Endothelial cell of umbilical vein (primary cell): Measurements from ENCODE around the gene FAAP100. TPM values are rescaled to one million over a fixed set of nuclear protein-coding genes. Genes with fewer than 3 reads are reported as not detected.

Experiments
- BruUV-seq: library from RNA; stranded (reverse); fragments of 400-500 nt; replicated peaks from 2 replicates; lab custom pipeline; 2021; lab: Mats Ljungman, UMichigan
- CTCF ChIA-PET: fragments of 300-600, 350-600 bp; sonication (Branson Sonifier 250); formaldehyde crosslinking; loops from one replicate; lab custom pipeline; 2021; ENCODE audit warnings: antibody characterized with exemption, inconsistent platforms; lab: Charles Lee
- POLR2A ChIA-PET: fragments of 300-600, 350-600 bp; sonication (Branson Sonifier 250); formaldehyde crosslinking; loops from one replicate; lab custom pipeline; 2021; ENCODE audit warnings: antibody characterized with exemption, inconsistent platforms; lab: Charles Lee
- DNase-seq: peaks from one replicate; pipeline ENCODE4 v3.0.0-alpha.2; 2011; ENCODE audit warnings: low read depth, low spot score
- FAIRE-seq: peaks from 2 replicates; lab custom pipeline; 2011; peaks lifted over from hg19 to GRCh38; lab: Jason Lieb, UNC
- H2AFZ ChIP-seq: 2 replicates; pipeline ENCODE4 v1.6.0; 2012; ENCODE audit warnings: low read depth, low read length, control low read depth, inconsistent platforms
- H3K27ac ChIP-seq: 2 replicates; pipeline ENCODE4 v1.5.1; 2011; ENCODE audit warnings: low read depth, mild to moderate bottlenecking, control low read depth, low read length, moderate library complexity; ENCODE audit not compliant: insufficient read depth
- H3K27me3 ChIP-seq, 2 experiments: 2 replicates each; pipeline versions ENCODE4 v1.6.0 to v1.6.1; 2011; ENCODE audit warnings: low read length in 2 of 2, mixed read lengths in 1 of 2; ENCODE audit not compliant: control insufficient read depth in 2 of 2, insufficient read depth in 2 of 2
- H3K36me3 ChIP-seq, 2 experiments: 2 replicates in 1 of 2; 3 replicates in 1 of 2; pipeline ENCODE4 v1.5.1; 2011; ENCODE audit warnings: low read length in 2 of 2, mild to moderate bottlenecking in 1 of 2, moderate library complexity in 1 of 2; ENCODE audit not compliant: control insufficient read depth in 2 of 2, insufficient read depth in 2 of 2; ENCODE audit errors: extremely low read depth in 1 of 2
- H3K4me1 ChIP-seq: 3 replicates; pipeline ENCODE4 v1.5.1; 2011; ENCODE audit warnings: mild to moderate bottlenecking, low read length; ENCODE audit not compliant: control insufficient read depth, insufficient read depth; ENCODE audit errors: extremely low read depth
- H3K4me2 ChIP-seq: 2 replicates; pipeline ENCODE4 v1.6.1; 2011; ENCODE audit warnings: low read length, control low read depth, mixed read lengths; ENCODE audit not compliant: insufficient read depth
- H3K4me3 ChIP-seq, 3 experiments: fragments of 200-600 bp in 1 of 3; sonication (generic), shearing (Covaris generic) in 1 of 3; replicated peaks in 1 of 3; 2 replicates each; pipeline ENCODE4 v1.5.1; 2011 to 2016; ENCODE audit warnings: control low read depth in 3 of 3, low read length in 3 of 3, mild to moderate bottlenecking in 2 of 3, inconsistent platforms in 1 of 3, low read depth in 1 of 3, moderate library complexity in 1 of 3; ENCODE audit not compliant: insufficient read depth in 1 of 3
- H3K79me2 ChIP-seq: 2 replicates; pipeline ENCODE4 v1.6.0; 2012; ENCODE audit warnings: low read length, inconsistent platforms; ENCODE audit not compliant: control insufficient read depth, insufficient read depth
- H3K9ac ChIP-seq: replicated peaks from 2 replicates; pipeline ENCODE3; 2011; ENCODE audit warnings: low read length, control low read depth; ENCODE audit not compliant: insufficient read depth; ENCODE audit errors: extremely low read depth
- H3K9me1 ChIP-seq: replicated peaks from 3 replicates; pipeline ENCODE4 v1.6.0; 2011; ENCODE audit warnings: mild to moderate bottlenecking, low read length; ENCODE audit not compliant: control insufficient read depth, insufficient read depth; ENCODE audit errors: extremely low read depth
- H3K9me3 ChIP-seq: replicated peaks from 2 replicates; pipeline ENCODE4 v1.5.1; 2012; ENCODE audit warnings: low read length, inconsistent platforms; ENCODE audit not compliant: control insufficient read depth, insufficient read depth
- H4K20me1 ChIP-seq: replicated peaks from 2 replicates; pipeline ENCODE3; 2011; ENCODE audit warnings: mild to moderate bottlenecking, low read length; ENCODE audit not compliant: control insufficient read depth, insufficient read depth; ENCODE audit errors: extremely low read depth
- CTCF ChIP-seq, 2 donors: IDR thresholded peaks; 1 replicate in 1 of 2; 2 replicates in 1 of 2; pipeline ENCODE4 v1.5.1; 2011; ENCODE audit warnings: low read length in 2 of 2, mild to moderate bottlenecking in 2 of 2, moderate library complexity in 2 of 2, control low read depth in 1 of 2, inconsistent platforms in 1 of 2, low read depth in 1 of 2; ENCODE audit not compliant: insufficient read depth in 1 of 2; ENCODE audit errors: extremely low read depth in 1 of 2
- EZH2 ChIP-seq: IDR thresholded peaks from 2 replicates; pipeline ENCODE4 v1.6.1; 2012; ENCODE audit warnings: borderline replicate concordance, low read depth, mild to moderate bottlenecking, moderate library complexity, low read length, inconsistent platforms; ENCODE audit not compliant: severe bottlenecking
- FOS ChIP-seq: IDR thresholded peaks from 2 replicates; pipeline ENCODE4 v1.6.1; 2011; ENCODE audit warnings: mild to moderate bottlenecking, low read length, moderate library complexity, borderline replicate concordance; ENCODE audit not compliant: insufficient read depth
- GATA2 ChIP-seq: IDR thresholded peaks from 2 replicates; pipeline ENCODE4 v1.7.0; 2011; ENCODE audit warnings: low read depth, mild to moderate bottlenecking, moderate library complexity, mixed read lengths, low read length; ENCODE audit not compliant: insufficient read length, insufficient read depth
- JUN ChIP-seq: IDR thresholded peaks from 2 replicates; pipeline ENCODE4 v1.6.1; 2011; ENCODE audit warnings: borderline replicate concordance, low read depth; ENCODE audit not compliant: insufficient read length, insufficient read depth
- MYC ChIP-seq: IDR thresholded peaks from one replicate; pipeline ENCODE4 v1.6.1; 2011; ENCODE audit warnings: mild to moderate bottlenecking, low read depth, low read length
- POLR2A ChIP-seq: IDR thresholded peaks from 2 replicates; pipeline ENCODE4 v1.6.1; 2012; ENCODE audit warnings: low read depth, mild to moderate bottlenecking, control low read depth, low read length
- POLR2AphosphoS5 ChIP-seq: IDR thresholded peaks from 2 replicates; pipeline ENCODE4 v1.6.1; 2012; ENCODE audit warnings: low read depth, mild to moderate bottlenecking, control low read depth, low read length, moderate library complexity; ENCODE audit not compliant: insufficient read depth
- dilution Hi-C: fragments of 300-500 bp; cut with MboI; formaldehyde crosslinking; loops from one replicate; pipeline ENCODE4 v1.15.0; 2019; ENCODE audit warnings: low sequenced_read_pairs; ENCODE audit not compliant: extremely low pct_ligation_motif_present
- intact Hi-C: fragments of 100-400 bp; cut with micrococcal nuclease; formaldehyde crosslinking; loops from one replicate; pipeline ENCODE4 v1.10.0; 2022
- polyA plus RNA-seq, 4 experiments: library from polyadenylated mRNA; depleted of rRNA in 3 of 4; stranded (reverse) in 3 of 4; unstranded in 1 of 4; fragments of >200 nt; gene quantifications; 2 replicates each; pipeline versions ENCODE4 v1.2.1 to v1.2.3, GENCODE V29; 2011 to 2012; ENCODE audit warnings: missing spikeins in 1 of 4
- total RNA-seq: library from RNA; stranded (reverse); gene quantifications from 2 replicates; pipeline ENCODE4 v1.2.3, GENCODE V29; 2021
- TF ChIP-seq, protein P1 (sequence below): IDR thresholded peaks from 2 replicates; pipeline ENCODE4 v1.6.1; 2011; ENCODE audit not compliant: insufficient read depth, insufficient read length

Gene FAAP100
- total and polyA plus RNA-seq, 2 donors (not counting 3 experiments of a cell fraction or from before 2014, with no cell fraction given): 35.4 to 54.3 TPM

DNA sequence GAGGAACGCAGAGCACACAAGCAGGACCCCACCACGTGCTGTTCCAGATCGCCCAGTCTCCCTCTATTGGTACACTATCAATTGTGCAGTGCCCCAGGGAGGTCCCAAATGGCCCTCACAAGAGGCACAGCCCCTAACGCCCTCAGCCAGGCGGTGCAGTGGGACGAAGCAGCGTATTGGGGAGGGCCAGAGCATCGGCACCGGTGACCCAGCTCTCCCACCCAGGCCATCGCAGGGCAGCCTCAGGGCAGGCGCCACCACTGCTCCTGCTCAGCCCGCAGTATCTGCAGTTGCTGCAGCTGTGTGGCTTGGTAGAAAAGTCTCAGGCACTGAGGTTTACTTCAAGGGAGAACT is 5.9 kb upstream of the FAAP100 start:
- no peak overlapping the region for H3K9ac ChIP-seq
- peaks cover 47% of the 10 kb centered on the region for H3K4me1 ChIP-seq

More for the DNA sequence above, 5.9 kb upstream of the FAAP100 start:
- TF ChIP-seq FOS: no peak
- no peak for TF ChIP-seq POLR2AphosphoS5
- TF ChIP-seq, protein P1, sequence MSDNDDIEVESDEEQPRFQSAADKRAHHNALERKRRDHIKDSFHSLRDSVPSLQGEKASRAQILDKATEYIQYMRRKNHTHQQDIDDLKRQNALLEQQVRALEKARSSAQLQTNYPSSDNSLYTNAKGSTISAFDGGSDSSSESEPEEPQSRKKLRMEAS: no peak
- TF ChIP-seq EZH2: no peak
- TF ChIP-seq CTCF (IDR thresholded peaks at IDR 0.05; ENCODE audit: extremely low read depth in 1 of 2, insufficient read depth in 1 of 2, low read depth in 1 of 2, low read length in 2 of 2): no peak
- no peak for TF ChIP-seq GATA2
- TF ChIP-seq JUN: no peak
- no peak for TF ChIP-seq MYC
- TF ChIP-seq POLR2A: no peak
- Histone ChIP-seq H2AFZ (no peak overlapping the region), H3K79me2 (peaks cover 1% of the 10 kb centered on the region), H3K4me2 (no peak overlapping the region), H3K4me3 (no peak overlapping the region), H4K20me1 (no peaks in the 10 kb centered on the region), H3K27me3 (no peaks in the 10 kb centered on the region), H3K9me1 (no peaks in the 10 kb centered on the region), H3K27ac (no peak overlapping the region), H3K9me3 (no peaks in the 10 kb centered on the region), H3K36me3 (peaks cover 0 to 33% of the 10 kb centered on the region in 2 experiments)
- intact Hi-C loops: loop anchor here (1.0 kb wide), 1 partner anchor 8 kb away; no protein-coding TSS in a partner anchor
- dilution Hi-C loops: no loop called here
- POLR2A ChIA-PET: interaction anchor here (0.9 kb wide), 1 partner anchor 8 kb away, joined by 3 read pairs; no protein-coding TSS in a partner anchor
- DNase-seq (no peak), FAIRE-seq (no peak)
- no TSS peak for BruUV-seq
- CTCF ChIA-PET: interaction anchor here (1.1 to 1.7 kb wide), 4 partner anchors 9 to 42 kb away, joined by 3 to 9 read pairs (median 6); no protein-coding TSS in a partner anchor
